AG10803 (cell line): ENCODE data around the gene TNFAIP2.

ENCODE experiments used
- DNase-seq: peaks from one replicate; pipeline ENCODE4 v3.0.0; 2010; ENCODE audit warnings: low read depth
- H3K4me3 ChIP-seq: 2 replicates; pipeline ENCODE4 v1.5.1; 2011; ENCODE audit warnings: mild to moderate bottlenecking, low read length, control low read depth
- TF ChIP-seq, protein P1 (sequence below): conservative IDR thresholded peaks from 2 replicates; pipeline ENCODE4 v1.5.1; 2011; ENCODE audit warnings: mild to moderate bottlenecking, low read length, control low read depth, inconsistent platforms

The TNFAIP2 gene

DNA sequence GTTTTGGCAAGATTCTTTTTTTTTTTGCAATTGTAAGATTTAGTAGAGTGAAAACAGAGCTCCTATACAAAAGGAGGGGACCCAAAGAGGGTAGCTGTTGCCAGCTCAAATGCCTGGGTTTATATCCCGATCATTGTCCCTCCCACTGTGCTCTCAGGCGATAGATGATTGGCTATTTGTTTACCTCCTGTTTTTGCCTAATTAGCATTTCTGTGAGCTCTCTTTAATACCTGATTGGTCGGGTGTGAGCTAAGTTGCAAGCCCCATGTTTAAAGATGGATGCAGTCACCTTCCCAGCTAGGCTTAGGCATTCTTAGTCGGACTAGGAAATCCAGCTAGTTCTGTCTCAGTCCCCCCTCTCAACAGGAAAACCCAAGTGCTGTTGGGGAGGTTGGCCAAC is 26.9 kb upstream of the TNFAIP2 start:
- H3K4me3 ChIP-seq, result no peak overlapping the region
- no peak for DNase-seq
- TF ChIP-seq, protein P1, sequence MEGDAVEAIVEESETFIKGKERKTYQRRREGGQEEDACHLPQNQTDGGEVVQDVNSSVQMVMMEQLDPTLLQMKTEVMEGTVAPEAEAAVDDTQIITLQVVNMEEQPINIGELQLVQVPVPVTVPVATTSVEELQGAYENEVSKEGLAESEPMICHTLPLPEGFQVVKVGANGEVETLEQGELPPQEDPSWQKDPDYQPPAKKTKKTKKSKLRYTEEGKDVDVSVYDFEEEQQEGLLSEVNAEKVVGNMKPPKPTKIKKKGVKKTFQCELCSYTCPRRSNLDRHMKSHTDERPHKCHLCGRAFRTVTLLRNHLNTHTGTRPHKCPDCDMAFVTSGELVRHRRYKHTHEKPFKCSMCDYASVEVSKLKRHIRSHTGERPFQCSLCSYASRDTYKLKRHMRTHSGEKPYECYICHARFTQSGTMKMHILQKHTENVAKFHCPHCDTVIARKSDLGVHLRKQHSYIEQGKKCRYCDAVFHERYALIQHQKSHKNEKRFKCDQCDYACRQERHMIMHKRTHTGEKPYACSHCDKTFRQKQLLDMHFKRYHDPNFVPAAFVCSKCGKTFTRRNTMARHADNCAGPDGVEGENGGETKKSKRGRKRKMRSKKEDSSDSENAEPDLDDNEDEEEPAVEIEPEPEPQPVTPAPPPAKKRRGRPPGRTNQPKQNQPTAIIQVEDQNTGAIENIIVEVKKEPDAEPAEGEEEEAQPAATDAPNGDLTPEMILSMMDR, result no peak

DNA sequence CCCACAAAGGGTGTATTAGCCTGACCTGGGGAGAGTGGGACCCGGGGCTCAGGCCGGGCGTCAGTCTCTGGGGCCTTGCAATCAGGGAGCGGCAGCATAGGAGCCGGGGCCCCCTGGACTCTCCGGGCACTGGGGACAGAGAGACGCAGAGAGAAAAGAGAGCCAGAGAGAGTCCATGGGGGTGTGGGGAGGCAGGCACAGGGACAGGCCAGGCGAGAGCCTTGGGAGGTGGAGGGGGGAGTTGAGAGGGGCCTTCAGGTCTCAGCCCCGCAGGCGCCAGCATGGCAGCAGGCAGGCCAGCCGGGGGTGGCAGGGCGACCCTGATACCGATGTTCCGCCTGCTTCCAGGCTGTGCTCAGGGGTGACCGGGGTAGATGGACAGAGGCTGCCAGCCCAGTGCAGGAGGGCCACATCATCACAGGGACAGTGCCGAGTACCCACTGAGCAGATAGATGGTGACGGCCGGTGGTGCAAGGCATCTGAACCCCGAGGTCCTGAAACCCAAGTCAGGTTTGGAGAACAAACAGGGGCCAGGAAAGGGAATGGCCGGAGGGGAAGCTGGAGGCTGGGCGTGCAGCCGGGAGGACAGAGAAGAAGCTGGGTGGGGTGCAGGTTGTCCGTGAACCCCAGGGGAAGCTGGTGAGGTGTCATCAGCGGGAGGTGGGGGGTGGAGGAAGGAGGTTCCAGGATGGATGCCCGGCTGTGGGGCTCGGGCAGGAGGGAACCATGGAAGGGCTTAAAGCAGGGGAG is 25.8 kb upstream of the TNFAIP2 start:
- H3K4me3 ChIP-seq, result no peak overlapping the region
- TF ChIP-seq, protein P1, result no peak
- DNase-seq, result no peak

DNA sequence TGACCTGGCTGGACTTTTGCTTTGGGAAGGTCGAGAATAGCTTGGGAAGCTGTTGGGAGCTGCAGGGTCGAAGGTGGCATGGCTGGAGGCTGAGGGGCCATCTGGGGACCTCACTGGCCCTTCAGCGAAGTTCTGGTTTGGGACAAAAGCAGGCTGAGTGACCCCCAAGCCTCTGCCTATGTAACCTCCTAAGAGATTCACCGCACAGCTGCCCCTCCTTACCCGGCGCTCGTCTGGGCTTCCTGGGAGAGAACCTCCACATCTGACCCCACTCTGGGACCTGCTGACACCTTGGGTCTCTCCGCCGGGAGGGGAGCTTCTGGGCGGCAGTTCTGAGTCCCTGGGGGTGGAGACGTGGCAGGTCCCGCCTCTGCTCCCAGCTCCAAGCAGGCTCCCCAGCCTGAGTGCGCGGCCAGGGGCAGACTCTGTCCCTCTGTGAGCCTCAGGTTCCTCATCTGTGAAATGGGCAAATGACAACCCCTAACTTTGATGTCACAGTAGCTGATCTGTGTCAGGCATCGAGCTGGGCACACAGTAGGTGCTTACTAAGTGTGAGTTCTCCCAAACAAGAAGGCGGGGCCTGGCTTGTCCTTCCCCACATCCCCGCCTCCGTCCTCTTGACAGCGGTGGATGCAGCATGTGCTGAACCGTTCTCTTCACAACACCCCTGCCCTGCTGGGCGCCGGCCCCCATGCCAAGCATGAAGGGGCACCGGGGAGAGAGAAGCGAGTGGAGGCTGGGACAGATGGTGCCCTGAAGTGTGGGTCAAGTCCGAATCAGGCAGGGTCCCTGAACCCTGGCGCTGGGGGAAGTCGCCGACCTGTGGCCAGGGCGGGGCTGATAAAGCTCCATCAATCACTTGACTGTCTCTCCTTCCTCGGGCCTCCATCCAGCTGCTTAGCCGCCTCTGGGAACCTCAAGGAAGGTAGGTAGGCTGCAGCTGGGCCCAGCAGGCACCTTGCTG is 25.0 kb upstream of the TNFAIP2 start:
- TF ChIP-seq, protein P1, result no peak
- no peak overlapping the region for H3K4me3 ChIP-seq
- DNase-seq, result no peak

DNA sequence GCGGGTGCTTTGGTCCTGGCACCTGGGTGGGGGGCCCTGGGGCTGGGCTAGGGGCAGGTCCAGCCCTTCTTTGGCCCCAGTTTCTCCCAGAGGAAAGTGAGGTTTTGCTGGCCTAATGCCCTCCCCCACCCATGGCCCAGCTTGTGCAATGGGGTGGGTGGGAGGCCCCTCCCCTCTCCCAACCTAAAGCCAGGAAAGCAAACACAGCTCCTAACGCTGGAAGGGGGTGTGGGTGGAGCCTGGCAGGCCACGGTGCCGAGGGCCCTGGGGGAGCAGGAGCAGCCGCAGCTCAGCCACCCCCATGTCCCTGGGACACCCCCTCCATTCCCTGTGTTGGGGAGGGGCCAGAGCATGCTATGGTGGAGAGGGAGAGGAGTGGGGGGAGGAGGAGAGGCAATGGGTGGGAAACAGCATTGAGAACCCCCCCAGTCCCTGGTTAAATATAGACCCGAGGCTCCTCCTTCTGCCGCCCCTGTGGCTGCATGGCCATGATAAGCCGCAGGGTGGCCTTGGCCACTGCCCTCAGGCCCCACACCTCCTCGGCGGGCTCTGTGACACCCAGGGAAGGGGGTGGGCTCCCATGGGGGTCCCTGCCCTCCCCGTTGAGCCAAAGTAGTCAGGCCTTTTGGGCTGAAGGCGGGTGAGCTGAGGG is 24.1 kb upstream of the TNFAIP2 start:
- TF ChIP-seq, protein P1, result no peak
- no peak for DNase-seq
- H3K4me3 ChIP-seq, result no peak overlapping the region

DNA sequence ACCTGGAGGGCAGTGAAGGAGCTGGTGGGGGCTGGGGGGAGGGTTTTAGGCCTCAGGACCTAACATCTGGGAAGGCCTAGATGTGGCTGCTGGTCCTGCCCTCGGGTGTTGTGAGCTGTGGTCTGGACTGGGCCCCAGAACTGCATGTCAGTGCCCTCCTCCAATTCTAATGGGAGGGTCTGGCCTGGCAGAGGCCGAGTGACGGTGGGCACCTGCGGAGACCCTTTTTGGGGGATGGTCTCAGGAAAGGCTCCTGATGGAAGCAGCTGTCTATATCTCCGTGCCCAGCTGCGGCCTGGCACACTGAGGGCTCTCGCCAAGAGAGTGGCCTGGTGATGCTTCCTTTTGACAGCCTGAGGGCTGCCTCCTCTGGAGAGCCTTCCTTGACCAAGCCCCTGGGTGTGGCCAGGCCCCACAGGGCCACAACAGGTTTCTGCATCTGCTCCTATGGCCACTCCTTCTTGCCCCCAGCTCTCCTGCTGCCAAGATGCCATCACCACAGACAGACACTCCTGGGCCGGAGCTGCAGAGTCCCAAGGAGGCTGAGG is 23.5 kb upstream of the TNFAIP2 start:
- TF ChIP-seq, protein P1, result no peak
- H3K4me3 ChIP-seq, result no peak overlapping the region
- no peak for DNase-seq

DNA sequence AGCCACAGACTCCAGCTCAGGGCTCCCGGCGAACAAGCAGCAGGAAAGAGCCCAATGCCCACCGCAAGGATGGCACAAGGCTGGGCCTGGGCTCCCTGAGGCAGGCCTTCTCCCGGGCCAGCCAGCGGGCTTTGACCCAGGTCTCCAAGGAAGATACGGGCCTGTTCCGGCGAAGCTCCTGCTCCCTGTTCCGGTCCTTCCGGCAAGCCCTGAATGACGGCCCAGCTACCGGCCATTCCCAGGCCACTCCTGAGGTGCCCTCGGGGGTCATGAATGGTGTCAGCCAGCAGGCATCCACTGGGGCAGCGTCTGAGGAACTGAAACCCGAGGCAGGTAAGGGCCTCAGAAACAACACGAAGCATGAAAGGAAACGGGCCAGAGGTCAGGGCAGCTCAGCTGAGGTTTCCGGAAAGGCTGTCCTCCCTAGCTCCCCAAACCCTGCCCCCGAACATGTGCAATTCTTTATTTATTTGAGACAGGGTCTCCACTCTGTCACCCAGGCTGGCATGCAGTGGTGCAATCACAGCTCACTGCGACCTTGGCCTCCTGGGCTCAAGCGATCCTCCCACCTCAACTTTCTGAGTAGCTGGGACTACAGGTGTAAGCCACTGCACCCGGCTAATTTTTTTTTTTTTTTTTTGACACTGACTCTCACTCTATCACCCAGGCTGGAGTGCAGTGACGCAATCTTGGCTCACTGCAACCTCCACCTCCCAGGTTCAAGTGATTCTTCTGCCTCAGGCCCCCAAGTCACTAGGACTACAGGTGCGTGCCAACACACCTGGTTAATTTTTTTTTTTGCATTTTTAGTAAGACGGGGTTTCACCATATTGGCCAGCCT is 22.8 kb upstream of the TNFAIP2 start:
- TF ChIP-seq, protein P1, result no peak
- no peak overlapping the region for H3K4me3 ChIP-seq
- DNase-seq, result no peak
